Progenitor cell of endocrine pancreas (in vitro differentiated cells): ENCODE data around the gene EFCAB7. TPM values are rescaled to one million over a fixed set of nuclear protein-coding genes. Genes with fewer than 3 reads are reported as not detected.

Source experiments
- DNase-seq: peaks from one replicate; pipeline ENCODE4 v3.0.0; 2021; ENCODE audit warnings: low spot score; ENCODE audit not compliant: unreplicated experiment
- H3K27ac Mint-ChIP-seq: 2 replicates; pipeline ENCODE4 v1.8.0; 2021; ENCODE audit warnings: mild to moderate bottlenecking, moderate library complexity, mixed read lengths
- H3K27me3 Mint-ChIP-seq: 2 replicates; pipeline ENCODE4 v1.8.0; 2021; ENCODE audit warnings: mixed read lengths
- H3K36me3 Mint-ChIP-seq: 2 replicates; pipeline ENCODE4 v1.8.0; 2022; ENCODE audit warnings: mixed read lengths; ENCODE audit not compliant: insufficient read depth
- H3K4me1 Mint-ChIP-seq: 2 replicates; pipeline ENCODE4 v1.8.0; 2021; ENCODE audit warnings: low read depth, mixed read lengths
- H3K4me3 Mint-ChIP-seq: 2 replicates; pipeline ENCODE4 v1.8.0; 2021; ENCODE audit warnings: low read depth, mild to moderate bottlenecking, moderate library complexity, mixed read lengths
- H3K9me3 Mint-ChIP-seq: 2 replicates; pipeline ENCODE4 v1.8.0; 2021; ENCODE audit warnings: low read depth, mixed read lengths
- CTCF ChIP-seq: fragments of 200-600 bp; sonication (generic); IDR thresholded peaks from one replicate; pipeline ENCODE4 v1.5.0; 2021; ENCODE audit warnings: antibody characterized with exemption, mild to moderate bottlenecking; ENCODE audit not compliant: unreplicated experiment
- total RNA-seq: library from RNA; stranded (reverse); gene quantifications from 2 replicates; pipeline ENCODE4 v1.2.1, GENCODE V29; 2021

EFCAB7 gene
- total RNA-seq, 1 donor from 2014 or later, result 14.6 TPM

- Mint-ChIP-seq H3K4me1 (peaks cover 19% of the 10 kb centered on the region), H3K4me3 (no peak overlapping the region), H3K36me3 (no peaks in the 10 kb centered on the region), H3K9me3 (no peaks in the 10 kb centered on the region), H3K27me3 (no peaks in the 10 kb centered on the region), H3K27ac (no peak overlapping the region)
- no peak for DNase-seq
- TF ChIP-seq CTCF, result no peak
Observed at GRCh38 chr1:63611231-63611630, 87.9 kb downstream of the EFCAB7 start.

GRCh38 chr1:63612564-63612963, 89.2 kb downstream of the EFCAB7 start:
- Mint-ChIP-seq H3K36me3 (no peaks in the 10 kb centered on the region), H3K27ac (no peak overlapping the region), H3K4me3 (no peak overlapping the region), H3K9me3 (no peaks in the 10 kb centered on the region), H3K27me3 (no peaks in the 10 kb centered on the region), H3K4me1 (peaks cover 25% of the 10 kb centered on the region)
- no peak for DNase-seq
- no peak for TF ChIP-seq CTCF

- H3K4me3 Mint-ChIP-seq, result no peak overlapping the region
- no peaks in the 10 kb centered on the region for H3K27me3 Mint-ChIP-seq
- no peak overlapping the region for H3K27ac Mint-ChIP-seq
- no peak for DNase-seq
- peaks cover 26% of the 10 kb centered on the region for H3K4me1 Mint-ChIP-seq
- H3K36me3 Mint-ChIP-seq, result no peaks in the 10 kb centered on the region
- no peaks in the 10 kb centered on the region for H3K9me3 Mint-ChIP-seq
- no peak for TF ChIP-seq CTCF
Observed at GRCh38 chr1:63612971-63613370, 89.6 kb downstream of the EFCAB7 start.

- H3K36me3 Mint-ChIP-seq, result no peaks in the 10 kb centered on the region
- DNase-seq, result peak; percentile 57
- TF ChIP-seq CTCF, result peak; percentile 85
- no peak overlapping the region for H3K27ac Mint-ChIP-seq
- no peaks in the 10 kb centered on the region for H3K9me3 Mint-ChIP-seq
- no peak overlapping the region for H3K4me3 Mint-ChIP-seq
- H3K4me1 Mint-ChIP-seq, result peaks cover 25% of the 10 kb centered on the region
- H3K27me3 Mint-ChIP-seq, result no peaks in the 10 kb centered on the region
Observed at GRCh38 chr1:63615768-63616420, 92.6 kb downstream of the EFCAB7 start.

GRCh38 chr1:63617450-63617849, 94.1 kb downstream of the EFCAB7 start:
- H3K36me3 Mint-ChIP-seq, result no peaks in the 10 kb centered on the region
- no peaks in the 10 kb centered on the region for H3K27me3 Mint-ChIP-seq
- no peak for TF ChIP-seq CTCF
- peak overlapping the region; percentile 51 for H3K27ac Mint-ChIP-seq
- no peak overlapping the region for H3K4me3 Mint-ChIP-seq
- no peak for DNase-seq
- peaks cover 19% of the 10 kb centered on the region for H3K4me1 Mint-ChIP-seq
- H3K9me3 Mint-ChIP-seq, result no peaks in the 10 kb centered on the region
